ENCODE results near the gene KCTD13. TPM values are rescaled to one million over a fixed set of nuclear protein-coding genes. Genes with fewer than 3 reads are reported as not detected.
"Not testable (repeated sequence)": the region's sequence is repeated elsewhere in the genome, so short reads cannot be mapped to it uniquely, and the experiment has no call there.

KCTD13 gene
- total RNA-seq, 1 donor, result 8.2 TPM

GRCh38 chr16:29961127-29961478 is 35.1 kb upstream of the KCTD13 start:
- TF ChIP-seq, protein P1, sequence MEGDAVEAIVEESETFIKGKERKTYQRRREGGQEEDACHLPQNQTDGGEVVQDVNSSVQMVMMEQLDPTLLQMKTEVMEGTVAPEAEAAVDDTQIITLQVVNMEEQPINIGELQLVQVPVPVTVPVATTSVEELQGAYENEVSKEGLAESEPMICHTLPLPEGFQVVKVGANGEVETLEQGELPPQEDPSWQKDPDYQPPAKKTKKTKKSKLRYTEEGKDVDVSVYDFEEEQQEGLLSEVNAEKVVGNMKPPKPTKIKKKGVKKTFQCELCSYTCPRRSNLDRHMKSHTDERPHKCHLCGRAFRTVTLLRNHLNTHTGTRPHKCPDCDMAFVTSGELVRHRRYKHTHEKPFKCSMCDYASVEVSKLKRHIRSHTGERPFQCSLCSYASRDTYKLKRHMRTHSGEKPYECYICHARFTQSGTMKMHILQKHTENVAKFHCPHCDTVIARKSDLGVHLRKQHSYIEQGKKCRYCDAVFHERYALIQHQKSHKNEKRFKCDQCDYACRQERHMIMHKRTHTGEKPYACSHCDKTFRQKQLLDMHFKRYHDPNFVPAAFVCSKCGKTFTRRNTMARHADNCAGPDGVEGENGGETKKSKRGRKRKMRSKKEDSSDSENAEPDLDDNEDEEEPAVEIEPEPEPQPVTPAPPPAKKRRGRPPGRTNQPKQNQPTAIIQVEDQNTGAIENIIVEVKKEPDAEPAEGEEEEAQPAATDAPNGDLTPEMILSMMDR (IDR thresholded peaks at IDR 0.05; ENCODE audit: insufficient read depth, low read depth, low read length), result no peak
- peak overlapping the region; percentile 84 for H3K4me3 ChIP-seq (ENCODE audit: low read depth, low read length)
- DNase-seq (ENCODE audit: low read depth), result no peak

DNA sequence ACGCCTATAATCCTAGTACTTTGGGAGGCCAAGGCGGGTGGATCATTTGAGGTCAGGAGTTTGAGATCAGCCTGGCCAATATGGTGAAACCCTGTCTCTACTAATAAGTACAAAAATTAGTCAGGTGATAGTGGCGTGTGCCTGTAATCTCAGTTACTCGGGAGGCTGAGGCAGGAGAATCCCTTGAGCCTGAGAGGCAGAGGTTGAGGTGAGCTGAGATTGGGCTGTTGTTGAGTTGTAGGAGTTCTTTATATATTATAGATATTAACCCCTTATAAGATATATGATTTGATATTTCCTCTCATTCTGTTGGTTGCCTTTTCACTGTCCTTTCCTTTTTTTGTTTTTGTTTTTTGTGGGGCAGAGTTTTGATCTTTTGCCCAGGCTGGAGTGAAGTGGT is 33.8 kb upstream of the KCTD13 start:
- H3K4me3 ChIP-seq (ENCODE audit: low read depth, low read length); DNase-seq (ENCODE audit: low read depth): not testable (repeated sequence)

DNA sequence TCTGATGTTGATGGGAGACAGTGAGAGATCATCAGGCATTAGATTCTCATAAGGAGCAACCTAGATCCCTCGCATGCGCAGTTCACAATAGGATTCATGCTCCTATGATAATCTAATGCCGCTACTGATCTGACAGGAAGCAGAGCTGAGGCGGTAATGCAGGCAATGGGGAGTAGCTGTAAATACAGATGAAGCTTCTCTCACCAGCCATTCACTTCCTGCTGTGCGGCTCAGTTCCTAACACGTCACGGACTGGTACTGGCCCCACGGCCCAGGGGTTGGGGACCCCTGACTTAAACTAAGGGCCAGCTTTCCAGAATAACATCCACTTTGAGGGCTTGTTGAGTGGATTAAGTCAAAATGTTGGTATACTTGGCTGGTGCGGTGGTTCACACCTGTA is 33.3 kb upstream of the KCTD13 start:
- TF ChIP-seq, protein P1 (IDR thresholded peaks at IDR 0.05; ENCODE audit: insufficient read depth, low read depth, low read length), result no peak
- no peak for DNase-seq (ENCODE audit: low read depth)
- H3K4me3 ChIP-seq (ENCODE audit: low read depth, low read length), result no peak overlapping the region

DNA sequence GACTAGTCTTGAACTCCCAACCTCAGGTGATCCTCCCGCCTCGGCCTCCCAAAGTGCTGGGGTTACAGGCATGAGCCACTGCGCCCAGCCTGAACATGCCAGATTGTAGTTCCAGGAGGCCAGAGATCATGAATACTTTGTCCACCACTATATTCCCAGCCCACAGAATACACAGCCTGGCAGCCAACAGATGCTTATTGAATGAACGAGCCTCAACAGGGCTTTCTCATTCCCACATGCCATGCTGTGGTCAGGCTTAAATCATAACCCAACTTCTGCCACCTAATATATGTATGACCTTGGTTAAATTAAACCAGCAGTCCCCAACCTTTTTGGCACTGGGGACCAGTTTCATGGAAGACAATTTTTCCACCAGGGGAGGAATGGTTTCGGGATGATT is 32.7 kb upstream of the KCTD13 start:
- DNase-seq (ENCODE audit: low read depth), result no peak
- TF ChIP-seq, protein P1 (IDR thresholded peaks at IDR 0.05; ENCODE audit: insufficient read depth, low read depth, low read length), result no peak
- no peak overlapping the region for H3K4me3 ChIP-seq (ENCODE audit: low read depth, low read length)

DNA sequence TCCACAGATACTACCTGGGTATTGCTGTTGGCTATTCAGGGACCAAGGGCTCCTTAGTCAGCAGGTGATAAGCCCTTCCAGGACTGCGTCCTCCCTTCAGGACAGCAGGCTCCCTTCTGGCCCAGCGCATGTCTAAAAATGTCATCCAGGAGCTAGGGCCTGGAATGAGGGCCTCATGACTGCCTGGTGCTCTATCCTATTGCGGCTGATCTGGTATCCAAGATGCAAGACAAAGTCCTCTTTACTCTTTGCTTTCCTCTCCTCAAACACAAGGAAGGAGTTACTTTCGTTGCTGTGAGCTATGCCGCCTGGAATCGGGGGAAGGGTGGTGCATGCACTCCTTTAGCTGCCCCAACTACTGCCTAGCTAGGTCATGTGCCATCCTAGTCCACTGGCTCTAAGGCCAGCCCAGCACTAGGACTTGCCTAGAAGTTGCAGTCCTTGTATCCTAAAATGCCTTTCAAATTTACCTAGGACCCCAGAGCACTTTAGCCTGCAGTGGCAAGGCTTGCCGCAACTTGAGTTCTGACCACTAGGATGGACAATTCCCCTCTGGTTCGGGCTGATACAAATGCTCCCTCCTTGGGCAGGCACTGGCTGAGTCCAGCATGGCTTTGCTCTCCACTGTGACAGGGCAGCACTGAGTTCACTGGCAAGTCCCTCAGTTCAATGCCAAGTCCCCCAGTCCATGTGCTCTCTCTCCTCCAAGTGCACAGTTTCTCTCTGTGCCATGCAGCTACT is 25.8 kb upstream of the KCTD13 start:
- TF ChIP-seq, protein P1 (IDR thresholded peaks at IDR 0.05; ENCODE audit: insufficient read depth, low read depth, low read length), result no peak
- H3K4me3 ChIP-seq (ENCODE audit: low read depth, low read length), result no peak overlapping the region
- DNase-seq (ENCODE audit: low read depth), result no peak

GRCh38 chr16:29950806-29951461 is 24.9 kb upstream of the KCTD13 start:
- no peak overlapping the region for H3K4me3 ChIP-seq (ENCODE audit: low read depth, low read length)
- TF ChIP-seq, protein P1 (IDR thresholded peaks at IDR 0.05; ENCODE audit: insufficient read depth, low read depth, low read length), result no peak
- DNase-seq (ENCODE audit: low read depth), result no peak

GRCh38 chr16:29947897-29948296 is 21.9 kb upstream of the KCTD13 start:
- no peak overlapping the region for H3K4me3 ChIP-seq (ENCODE audit: low read depth, low read length)
- TF ChIP-seq, protein P1 (IDR thresholded peaks at IDR 0.05; ENCODE audit: insufficient read depth, low read depth, low read length), result no peak

More at GRCh38 chr16:29947897-29948296, 21.9 kb upstream of the KCTD13 start:
- no peak for DNase-seq (ENCODE audit: low read depth)
